ENCODE data around the gene SDR42E1. TPM values are rescaled to one million over a fixed set of nuclear protein-coding genes. Genes with fewer than 3 reads are reported as not detected.

Gene SDR42E1
- total RNA-seq, 1 donor = 2.8 TPM

DNA sequence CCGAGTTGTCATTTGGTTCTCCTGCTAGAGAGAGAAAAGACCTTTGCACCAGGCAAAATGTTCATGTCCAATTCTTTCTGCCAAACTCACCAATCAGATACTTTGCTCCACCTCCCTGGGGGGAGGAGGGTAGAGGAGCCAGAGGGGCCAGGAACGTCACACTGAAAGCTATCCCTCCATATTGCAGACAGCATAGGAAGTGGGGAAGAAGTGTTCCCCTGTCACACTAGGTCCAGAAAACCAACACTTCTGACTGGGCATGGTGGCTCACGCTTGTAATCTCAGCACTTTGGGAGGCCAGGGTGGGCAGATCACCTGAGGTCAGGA is 33.3 kb upstream of the SDR42E1 start:
- H3K4me1 ChIP-seq (ENCODE audit: insufficient read depth, low read length) = no peaks in the 10 kb centered on the region
- no peaks in the 10 kb centered on the region for H3K9me3 ChIP-seq (ENCODE audit: low read depth, low read length)
- H3K27me3 ChIP-seq (ENCODE audit: insufficient read depth, low read length) = no peaks in the 10 kb centered on the region
- no peak overlapping the region for H3K4me3 ChIP-seq (ENCODE audit: low read length)

- Histone ChIP-seq H3K4me3 (ENCODE audit: low read length) (no peak overlapping the region), H3K9me3 (ENCODE audit: low read depth, low read length) (no peaks in the 10 kb centered on the region), H3K4me1 (ENCODE audit: insufficient read depth, low read length) (no peaks in the 10 kb centered on the region), H3K27me3 (ENCODE audit: insufficient read depth, low read length) (no peaks in the 10 kb centered on the region)
Measured at GRCh38 chr16:82043680-82044584, 32.7 kb upstream of the SDR42E1 start.

- Histone ChIP-seq H3K9me3 (ENCODE audit: low read depth, low read length) (no peaks in the 10 kb centered on the region), H3K27me3 (ENCODE audit: insufficient read depth, low read length) (no peaks in the 10 kb centered on the region), H3K4me1 (ENCODE audit: insufficient read depth, low read length) (no peaks in the 10 kb centered on the region)
Measured at GRCh38 chr16:82042846-82043245, 31.6 kb upstream of the SDR42E1 start.

GRCh38 chr16:82042144-82042543 is 30.9 kb upstream of the SDR42E1 start:
- H3K4me3 ChIP-seq (ENCODE audit: low read length) = no peak overlapping the region
- H3K9me3 ChIP-seq (ENCODE audit: low read depth, low read length) = no peaks in the 10 kb centered on the region
- no peaks in the 10 kb centered on the region for H3K4me1 ChIP-seq (ENCODE audit: insufficient read depth, low read length)
- no peaks in the 10 kb centered on the region for H3K27me3 ChIP-seq (ENCODE audit: insufficient read depth, low read length)

More at GRCh38 chr16:82042846-82043245, 31.6 kb upstream of the SDR42E1 start:
- no peak overlapping the region for H3K4me3 ChIP-seq (ENCODE audit: low read length)

DNA sequence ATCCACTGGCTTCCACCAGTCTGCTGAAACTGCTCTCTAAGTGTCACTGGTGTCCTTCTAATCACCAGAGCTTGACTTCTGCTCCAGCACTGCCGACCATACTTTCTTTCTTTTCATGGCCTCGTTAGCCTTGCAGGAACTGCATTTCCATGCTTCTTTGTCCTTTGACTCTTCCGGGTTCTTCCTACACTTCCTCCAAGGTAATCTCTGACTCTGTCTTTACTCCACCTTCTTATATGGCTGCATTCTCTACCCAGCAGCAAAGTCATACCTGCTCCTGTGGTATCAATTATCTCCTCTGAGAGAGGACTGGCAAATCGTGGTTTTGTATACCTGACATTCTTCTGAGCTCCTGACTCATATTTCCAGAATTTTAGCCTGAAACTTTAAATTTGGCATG is 30.3 kb upstream of the SDR42E1 start:
- no peaks in the 10 kb centered on the region for H3K9me3 ChIP-seq (ENCODE audit: low read depth, low read length)
- no peak overlapping the region for H3K4me3 ChIP-seq (ENCODE audit: low read length)
- no peaks in the 10 kb centered on the region for H3K27me3 ChIP-seq (ENCODE audit: insufficient read depth, low read length)
- H3K4me1 ChIP-seq (ENCODE audit: insufficient read depth, low read length) = no peaks in the 10 kb centered on the region

DNA sequence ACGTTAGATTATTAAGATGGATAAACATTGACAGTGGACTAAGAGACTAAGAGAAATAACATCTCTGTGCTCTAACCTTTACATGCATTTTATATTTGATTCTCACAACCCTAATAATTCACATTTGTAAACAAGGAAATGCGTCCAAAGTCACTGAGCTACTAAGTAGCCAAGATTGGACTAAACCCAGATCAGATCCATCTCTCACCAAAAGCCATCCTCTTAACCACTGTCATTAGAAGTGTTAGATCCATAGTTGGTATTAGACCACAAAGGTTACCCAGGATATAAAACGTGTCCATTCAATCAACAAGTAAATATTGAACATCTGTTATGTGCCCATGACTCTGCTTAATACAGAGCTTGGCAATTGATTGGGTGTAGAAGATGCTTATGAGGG is 29.0 kb upstream of the SDR42E1 start:
- H3K4me3 ChIP-seq (ENCODE audit: low read length) = no peak overlapping the region
- no peaks in the 10 kb centered on the region for H3K4me1 ChIP-seq (ENCODE audit: insufficient read depth, low read length)
- no peaks in the 10 kb centered on the region for H3K9me3 ChIP-seq (ENCODE audit: low read depth, low read length)
- peaks cover 3% of the 10 kb centered on the region for H3K27me3 ChIP-seq (ENCODE audit: insufficient read depth, low read length)

- no peaks in the 10 kb centered on the region for H3K4me1 ChIP-seq (ENCODE audit: insufficient read depth, low read length)
- H3K27me3 ChIP-seq (ENCODE audit: insufficient read depth, low read length) = peaks cover 3% of the 10 kb centered on the region
- no peaks in the 10 kb centered on the region for H3K9me3 ChIP-seq (ENCODE audit: low read depth, low read length)
- H3K4me3 ChIP-seq (ENCODE audit: low read length) = no peak overlapping the region
Measured at GRCh38 chr16:82037666-82038065, 26.4 kb upstream of the SDR42E1 start.

GRCh38 chr16:82037251-82037650 is 26.0 kb upstream of the SDR42E1 start:
- no peak overlapping the region for H3K4me3 ChIP-seq (ENCODE audit: low read length)
- H3K4me1 ChIP-seq (ENCODE audit: insufficient read depth, low read length) = no peaks in the 10 kb centered on the region
- peaks cover 3% of the 10 kb centered on the region for H3K27me3 ChIP-seq (ENCODE audit: insufficient read depth, low read length)
- H3K9me3 ChIP-seq (ENCODE audit: low read depth, low read length) = no peaks in the 10 kb centered on the region

- Histone ChIP-seq H3K27me3 (ENCODE audit: insufficient read depth, low read length) (peaks cover 3% of the 10 kb centered on the region), H3K4me3 (ENCODE audit: low read length) (no peak within 1 kb of the TSS), H3K9me3 (ENCODE audit: low read depth, low read length) (no peaks in the 10 kb centered on the region), H3K4me1 (ENCODE audit: insufficient read depth, low read length) (no peaks in the 10 kb centered on the region)
Measured at GRCh38 chr16:82034981-82035612, 23.8 kb upstream of the SDR42E1 start, which contains the start of gene HSD17B2. TSS of gene HSD17B2 (plus strand) at chr16:82035253. CDS start at chr16:82035425, 172 bp downstream.

DNA sequence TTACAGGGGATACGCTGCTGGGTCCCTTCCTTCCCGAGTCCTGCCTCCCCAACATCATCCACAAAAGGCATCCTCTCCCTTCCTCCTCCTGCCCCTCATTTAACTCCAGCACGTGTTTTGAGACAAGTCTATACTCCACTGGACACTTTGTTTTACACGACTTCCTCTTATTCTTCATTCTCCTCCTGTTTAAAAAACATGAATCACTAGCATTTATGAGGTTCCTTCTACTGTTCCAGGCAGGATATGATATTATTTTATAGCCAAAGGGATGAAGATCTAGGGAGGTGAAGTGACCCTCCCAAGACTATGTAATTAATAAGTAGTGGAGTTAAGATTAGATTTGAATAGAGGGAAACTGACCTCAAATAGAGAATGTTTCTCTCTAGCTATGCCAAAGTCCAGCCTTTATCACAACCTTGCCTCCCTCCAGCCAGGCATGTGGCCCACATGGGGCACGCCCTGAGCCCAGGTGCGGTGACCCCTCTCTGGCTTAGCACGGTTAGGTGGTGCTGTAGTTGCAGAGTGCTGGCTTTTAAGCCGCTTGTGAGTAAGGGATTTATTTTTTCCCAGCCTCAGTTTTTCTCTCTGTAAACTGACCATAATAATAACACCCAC is 22.5 kb upstream of the SDR42E1 start:
- Histone ChIP-seq H3K4me3 (ENCODE audit: low read length) (no peak overlapping the region), H3K4me1 (ENCODE audit: insufficient read depth, low read length) (no peaks in the 10 kb centered on the region), H3K27me3 (ENCODE audit: insufficient read depth, low read length) (peaks cover 3% of the 10 kb centered on the region), H3K9me3 (ENCODE audit: low read depth, low read length) (no peaks in the 10 kb centered on the region)

GRCh38 chr16:82033006-82033405 is 21.7 kb upstream of the SDR42E1 start:
- H3K4me3 ChIP-seq (ENCODE audit: low read length) = no peak overlapping the region
- H3K9me3 ChIP-seq (ENCODE audit: low read depth, low read length) = no peaks in the 10 kb centered on the region
- no peaks in the 10 kb centered on the region for H3K4me1 ChIP-seq (ENCODE audit: insufficient read depth, low read length)
- H3K27me3 ChIP-seq (ENCODE audit: insufficient read depth, low read length) = peaks cover 3% of the 10 kb centered on the region

DNA sequence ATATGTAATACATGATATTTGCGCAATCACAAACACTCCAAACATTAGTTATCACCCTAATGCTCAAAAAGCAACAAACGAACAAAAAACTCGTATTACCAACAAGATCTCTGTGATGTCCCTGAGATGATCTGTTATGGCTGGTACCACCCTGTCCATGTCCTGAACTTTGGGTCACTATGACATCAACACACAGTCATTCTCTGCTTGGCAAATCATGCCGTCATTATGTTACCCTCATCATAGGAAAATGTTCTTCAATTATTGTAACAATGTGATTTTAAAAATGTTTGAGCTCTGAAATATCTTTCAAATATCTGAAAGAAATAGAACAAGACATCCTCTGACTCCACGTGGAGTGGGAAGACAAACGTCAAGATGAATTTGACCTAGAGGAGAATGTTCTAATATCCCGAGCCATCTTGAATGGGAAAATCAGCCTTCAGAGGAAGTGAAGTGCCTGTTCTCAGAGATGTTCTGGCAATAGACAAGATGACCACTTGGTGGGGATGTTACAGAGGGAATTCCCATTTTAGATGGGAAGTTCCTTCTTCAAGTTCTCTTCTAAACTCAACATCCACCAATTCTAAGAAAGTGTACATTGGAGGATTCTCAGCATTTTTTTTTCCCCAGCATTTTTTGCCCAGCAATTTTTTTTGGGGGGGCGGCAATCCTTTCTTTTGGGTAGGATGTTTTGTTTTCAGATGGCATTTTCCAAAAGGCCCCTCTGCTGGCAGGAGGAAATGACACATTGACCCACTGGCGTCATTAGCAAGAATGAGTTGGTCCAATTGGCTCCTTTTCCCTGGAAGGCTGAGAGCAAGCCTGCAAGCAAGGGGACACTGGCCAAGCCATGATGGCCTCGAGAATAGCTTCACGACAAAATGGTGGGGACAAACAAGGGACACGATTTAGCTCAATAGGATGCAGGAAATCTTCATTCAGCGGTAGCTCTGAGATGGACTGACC is 20.1 kb upstream of the SDR42E1 start:
- peaks cover 3% of the 10 kb centered on the region for H3K27me3 ChIP-seq (ENCODE audit: insufficient read depth, low read length)
- no peaks in the 10 kb centered on the region for H3K4me1 ChIP-seq (ENCODE audit: insufficient read depth, low read length)
- no peaks in the 10 kb centered on the region for H3K9me3 ChIP-seq (ENCODE audit: low read depth, low read length)
- no peak overlapping the region for H3K4me3 ChIP-seq (ENCODE audit: low read length)

DNA sequence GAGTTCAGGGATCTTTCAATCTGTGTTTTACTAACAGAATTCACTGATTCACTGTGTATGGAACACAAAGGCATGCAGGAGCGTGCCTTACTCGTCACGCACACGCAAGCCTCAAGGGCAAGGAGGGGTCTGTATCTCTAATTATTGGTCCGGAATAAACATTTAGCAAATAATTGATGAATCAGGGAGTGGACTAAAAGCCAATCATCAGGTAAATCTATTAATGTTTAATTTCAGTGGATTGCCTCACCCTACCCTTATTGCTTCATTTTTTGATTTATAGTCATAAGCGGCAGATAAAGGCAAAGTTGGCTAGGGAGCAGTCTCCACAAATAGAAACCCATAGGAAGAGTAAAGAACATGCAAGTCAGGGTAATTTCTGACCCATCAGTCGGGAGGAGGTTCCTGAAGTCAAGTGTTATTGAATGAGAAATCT is 16.4 kb upstream of the SDR42E1 start:
- Histone ChIP-seq H3K4me1 (ENCODE audit: insufficient read depth, low read length) (no peaks in the 10 kb centered on the region), H3K27me3 (ENCODE audit: insufficient read depth, low read length) (peaks cover 2% of the 10 kb centered on the region), H3K9me3 (ENCODE audit: low read depth, low read length) (no peaks in the 10 kb centered on the region), H3K4me3 (ENCODE audit: low read length) (no peak overlapping the region)

DNA sequence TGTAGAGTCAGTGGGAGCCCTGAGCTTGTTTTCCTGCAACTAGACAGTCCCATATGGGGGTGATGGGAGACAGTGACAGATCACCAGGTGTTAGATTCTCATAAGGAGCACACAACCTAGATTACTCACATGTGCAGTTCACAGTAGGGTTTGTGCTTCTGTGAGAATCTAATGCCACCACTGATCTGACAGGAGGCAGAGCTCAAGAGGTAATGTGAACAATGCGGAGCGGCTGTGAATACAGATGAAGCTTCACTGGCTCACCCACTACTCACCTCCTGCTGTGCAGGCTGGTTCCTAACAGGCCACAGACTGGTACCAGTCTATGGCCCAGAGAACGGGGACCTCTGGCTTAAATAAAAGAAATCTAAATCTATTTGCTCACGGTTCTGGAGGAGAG is 13.6 kb upstream of the SDR42E1 start:
- Histone ChIP-seq H3K27me3 (ENCODE audit: insufficient read depth, low read length) (peaks cover 5% of the 10 kb centered on the region), H3K4me3 (ENCODE audit: low read length) (no peak overlapping the region), H3K4me1 (ENCODE audit: insufficient read depth, low read length) (no peaks in the 10 kb centered on the region), H3K9me3 (ENCODE audit: low read depth, low read length) (no peaks in the 10 kb centered on the region)
